Neural cell (in vitro differentiated cells): ENCODE data around the gene HMBS. TPM values are rescaled to one million over a fixed set of nuclear protein-coding genes. Genes with fewer than 3 reads are reported as not detected.

Experiments used
- H2AFZ ChIP-seq: fragments of 200-600, 300-800 bp; sonication (generic), shearing (Covaris generic); 2 replicates; pipeline ENCODE4 v1.6.0; 2014; ENCODE audit warnings: low read depth, mild to moderate bottlenecking, antibody characterized with exemption, low read length, moderate library complexity
- H3F3A ChIP-seq: fragments of 200-600 bp; shearing (Covaris generic); 2 replicates; pipeline ENCODE4 v1.6.1; 2016; ENCODE audit warnings: mild to moderate bottlenecking, moderate library complexity, mixed read lengths, antibody characterized with exemption, low read length; ENCODE audit not compliant: insufficient read depth, poor library complexity, severe bottlenecking
- H3K27ac ChIP-seq: fragments of 200-600, 300-800 bp; sonication (generic), shearing (Covaris generic); 2 replicates; pipeline ENCODE4 v1.5.1; 2014; ENCODE audit warnings: mild to moderate bottlenecking, low read length, moderate library complexity
- H3K27me3 ChIP-seq: fragments of 300-800, 200-600 bp; sonication (generic), shearing (Covaris generic); 2 replicates; pipeline ENCODE4 v1.6.0; 2014; ENCODE audit warnings: mild to moderate bottlenecking, low read depth, low read length, moderate library complexity; ENCODE audit not compliant: insufficient read depth
- H3K36me3 ChIP-seq: fragments of 300-800, 200-600 bp; sonication (generic), shearing (Covaris generic); 2 replicates; pipeline ENCODE4 v1.5.1; 2014; ENCODE audit warnings: mild to moderate bottlenecking, antibody characterized with exemption, low read length, moderate library complexity; ENCODE audit not compliant: insufficient read depth
- H3K4me2 ChIP-seq: fragments of 300-800, 200-600 bp; sonication (generic), shearing (Covaris generic); 2 replicates; pipeline ENCODE4 v1.6.0; 2014; ENCODE audit warnings: mild to moderate bottlenecking, low read length
- H3K4me3 ChIP-seq: fragments of 300-800, 200-600 bp; sonication (generic), shearing (Covaris generic); 2 replicates; pipeline ENCODE4 v1.5.1; 2014; ENCODE audit warnings: mild to moderate bottlenecking, low read length, moderate library complexity
- H3K79me2 ChIP-seq: fragments of 200-600 bp; shearing (Covaris generic); replicated peaks from 2 replicates; pipeline ENCODE4 v1.6.0; 2014; ENCODE audit warnings: mild to moderate bottlenecking, low read length, moderate library complexity; ENCODE audit not compliant: insufficient read depth
- H3K9ac ChIP-seq: fragments of 300-800, 200-600 bp; sonication (generic), shearing (Covaris generic); 2 replicates; pipeline ENCODE4 v1.6.1; 2016; ENCODE audit warnings: mild to moderate bottlenecking, low read length, mixed read lengths
- H3K9me2 ChIP-seq: fragments of 200-600 bp; shearing (Covaris generic); 2 replicates; pipeline ENCODE4 v1.6.1; 2016; ENCODE audit warnings: mild to moderate bottlenecking, low read length, mixed read lengths; ENCODE audit not compliant: insufficient read depth
- H3K9me3 ChIP-seq: fragments of 200-600, 300-800 bp; sonication (generic), shearing (Covaris generic); 2 replicates; pipeline ENCODE4 v1.6.1; 2016; ENCODE audit warnings: mild to moderate bottlenecking, mixed run types, low read length, moderate library complexity, mixed read lengths
- H4K20me1 ChIP-seq: fragments of 200-600 bp; shearing (Covaris generic); 2 replicates; pipeline ENCODE4 v1.6.1; 2016; ENCODE audit warnings: mild to moderate bottlenecking, mixed run types; ENCODE audit not compliant: insufficient read depth
- EP300 ChIP-seq: fragments of 450-650 bp; conservative IDR thresholded peaks from 2 replicates; pipeline ENCODE4 v1.6.1; 2014; ENCODE audit warnings: antibody characterized with exemption, mild to moderate bottlenecking, moderate library complexity; ENCODE audit not compliant: poor library complexity, severe bottlenecking
- EZH2 ChIP-seq: fragments of 200-600, 300-800 bp; shearing (Covaris generic), sonication (generic); IDR thresholded peaks from 2 replicates; pipeline ENCODE4 v1.6.1; 2014; ENCODE audit warnings: antibody characterized with exemption, low read length, borderline replicate concordance, mild to moderate bottlenecking; ENCODE audit not compliant: insufficient read depth, poor library complexity, severe bottlenecking
- MXI1 ChIP-seq: fragments of 450-650 bp; conservative IDR thresholded peaks from 2 replicates; pipeline ENCODE4 v1.6.1; 2014; ENCODE audit warnings: antibody characterized with exemption, mild to moderate bottlenecking; ENCODE audit not compliant: poor library complexity, severe bottlenecking
- POLR2AphosphoS5 ChIP-seq: IDR thresholded peaks from 2 replicates; pipeline ENCODE4 v1.6.1; 2012
- RAD21 ChIP-seq: fragments of 450-650 bp; conservative IDR thresholded peaks from 2 replicates; pipeline ENCODE4 v1.6.1; 2014; ENCODE audit warnings: antibody characterized with exemption, mild to moderate bottlenecking, moderate library complexity
- SMC3 ChIP-seq: fragments of 450-650 bp; conservative IDR thresholded peaks from 2 replicates; pipeline ENCODE4 v1.6.1; 2014; ENCODE audit warnings: antibody characterized with exemption, mild to moderate bottlenecking, moderate library complexity; ENCODE audit not compliant: poor library complexity
- TAF1 ChIP-seq: IDR thresholded peaks from 2 replicates; pipeline ENCODE4 v1.6.1; 2012; ENCODE audit warnings: low read depth
- polyA plus RNA-seq: library from polyadenylated mRNA; depleted of rRNA; stranded (reverse); fragments of >200 nt; gene quantifications from 2 replicates; pipeline ENCODE4 v1.2.3, GENCODE V29; 2014
- TF ChIP-seq, protein P1 (sequence below): fragments of 450-650 bp; IDR thresholded peaks from 2 replicates; pipeline ENCODE4 v1.5.1; 2014; ENCODE audit warnings: antibody characterized with exemption, mild to moderate bottlenecking, moderate library complexity; ENCODE audit not compliant: poor library complexity, severe bottlenecking
- TF ChIP-seq, protein P2 (sequence below): IDR thresholded peaks from 2 replicates; pipeline ENCODE4 v1.6.1; 2012; ENCODE audit warnings: borderline replicate concordance

HMBS gene
- polyA plus RNA-seq, 1 donor from 2014 or later = 15.9 TPM

DNA sequence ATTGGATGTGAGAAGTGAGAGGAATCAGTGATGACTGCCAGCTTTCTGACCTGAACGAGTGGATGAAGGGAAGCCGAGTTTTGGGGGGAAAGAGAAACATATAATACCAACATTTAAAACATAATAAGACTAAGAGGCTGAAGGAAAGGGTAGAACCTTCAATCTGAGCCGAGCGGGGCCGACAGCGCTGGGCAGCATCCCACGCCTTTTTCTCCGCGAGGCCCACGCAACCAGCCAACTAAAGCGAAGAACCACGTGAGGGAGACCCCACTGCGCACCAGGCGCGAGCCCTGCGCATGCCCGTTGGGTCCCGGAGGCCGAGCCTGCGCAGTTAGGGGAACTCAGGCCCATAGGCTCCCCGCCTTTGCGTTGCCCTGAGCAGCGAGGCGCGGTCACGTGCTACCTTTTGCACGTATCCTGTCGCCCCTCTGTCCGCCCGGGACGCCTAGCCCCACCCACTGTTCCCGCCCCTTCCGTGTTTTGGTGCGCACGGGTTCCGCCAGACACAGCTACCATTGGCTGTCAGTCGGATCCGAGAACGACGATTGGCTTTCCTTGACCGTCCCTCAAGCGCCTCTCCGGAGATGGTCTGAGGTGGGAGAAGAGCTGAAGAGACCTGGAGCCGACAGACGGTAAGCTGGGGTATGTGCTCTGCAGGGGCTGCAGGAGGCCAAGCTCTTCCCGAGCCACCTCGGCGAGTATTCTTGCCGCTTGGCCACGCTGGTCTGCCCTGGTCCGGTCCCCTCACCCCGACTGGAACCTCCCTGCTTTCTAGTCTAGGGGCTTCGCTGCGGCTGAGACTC lies 36.5 kb downstream of the HMBS start, which contains the start of gene HINFP:
Gene HINFP, plus strand, starts transcription at position 573 of the 803 bp plus-strand sequence. CDS start 5,365 bp downstream, outside the sequence.
- no peaks in the 10 kb centered on the region for H3F3A ChIP-seq
- no peaks in the 10 kb centered on the region for H3K9me2 ChIP-seq
- H4K20me1 ChIP-seq = no peaks in the 10 kb centered on the region
- H3K4me2 ChIP-seq = peak within 1 kb of the TSS; percentile 71
- H3K9me3 ChIP-seq = no peaks in the 10 kb centered on the region
- no peaks in the 10 kb centered on the region for H3K36me3 ChIP-seq
- H3K79me2 ChIP-seq = peaks cover 17% of the 10 kb centered on the region
- H3K9ac ChIP-seq = peak within 1 kb of the TSS; percentile 85
- H3K27me3 ChIP-seq = no peaks in the 10 kb centered on the region
- peak within 1 kb of the TSS; percentile 80 for H3K27ac ChIP-seq
- TF ChIP-seq SMC3 = peak; percentile 11
- TF ChIP-seq POLR2AphosphoS5 = peak; percentile 89
- TF ChIP-seq EP300 = no peak
- TF ChIP-seq TAF1 = peak; percentile 52
- TF ChIP-seq, protein P1, sequence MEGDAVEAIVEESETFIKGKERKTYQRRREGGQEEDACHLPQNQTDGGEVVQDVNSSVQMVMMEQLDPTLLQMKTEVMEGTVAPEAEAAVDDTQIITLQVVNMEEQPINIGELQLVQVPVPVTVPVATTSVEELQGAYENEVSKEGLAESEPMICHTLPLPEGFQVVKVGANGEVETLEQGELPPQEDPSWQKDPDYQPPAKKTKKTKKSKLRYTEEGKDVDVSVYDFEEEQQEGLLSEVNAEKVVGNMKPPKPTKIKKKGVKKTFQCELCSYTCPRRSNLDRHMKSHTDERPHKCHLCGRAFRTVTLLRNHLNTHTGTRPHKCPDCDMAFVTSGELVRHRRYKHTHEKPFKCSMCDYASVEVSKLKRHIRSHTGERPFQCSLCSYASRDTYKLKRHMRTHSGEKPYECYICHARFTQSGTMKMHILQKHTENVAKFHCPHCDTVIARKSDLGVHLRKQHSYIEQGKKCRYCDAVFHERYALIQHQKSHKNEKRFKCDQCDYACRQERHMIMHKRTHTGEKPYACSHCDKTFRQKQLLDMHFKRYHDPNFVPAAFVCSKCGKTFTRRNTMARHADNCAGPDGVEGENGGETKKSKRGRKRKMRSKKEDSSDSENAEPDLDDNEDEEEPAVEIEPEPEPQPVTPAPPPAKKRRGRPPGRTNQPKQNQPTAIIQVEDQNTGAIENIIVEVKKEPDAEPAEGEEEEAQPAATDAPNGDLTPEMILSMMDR = peak; percentile 35
- TF ChIP-seq EZH2 = no peak
- TF ChIP-seq MXI1 = peak; percentile 91
- peak; percentile 48 for TF ChIP-seq RAD21
- H2AFZ ChIP-seq = peak within 1 kb of the TSS; percentile 88
- H3K4me3 ChIP-seq = peak within 1 kb of the TSS; percentile 91

DNA sequence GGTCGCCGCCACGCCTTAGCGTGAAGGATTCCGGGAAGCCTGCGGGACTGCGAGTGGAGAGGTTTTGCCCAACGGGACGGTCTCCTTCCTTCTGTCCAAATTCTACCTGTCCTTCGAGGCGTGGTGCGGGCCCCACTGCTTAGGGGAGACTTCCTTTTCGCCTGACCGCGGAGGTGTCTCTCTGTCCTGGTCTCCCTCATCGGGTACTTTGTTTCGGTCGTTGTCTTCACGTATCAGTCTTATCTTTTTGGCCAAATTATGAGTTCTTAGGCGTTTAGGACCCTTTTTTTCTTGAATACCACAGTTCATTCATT lies 37.1 kb downstream of the HMBS start:
- H3K9me2 ChIP-seq = no peaks in the 10 kb centered on the region
- no peaks in the 10 kb centered on the region for H3K9me3 ChIP-seq
- H3K9ac ChIP-seq = peak overlapping the region; percentile 85
- peak overlapping the region; percentile 80 for H3K27ac ChIP-seq
- H3K4me3 ChIP-seq = peak overlapping the region; percentile 91
- no peak for TF ChIP-seq EP300
- TF ChIP-seq SMC3 = peak; percentile 49
- TF ChIP-seq, protein P1 = no peak
- TF ChIP-seq EZH2 = no peak
- no peak for TF ChIP-seq MXI1
- H3F3A ChIP-seq = no peaks in the 10 kb centered on the region
- no peaks in the 10 kb centered on the region for H4K20me1 ChIP-seq
- peak overlapping the region; percentile 88 for H2AFZ ChIP-seq
- no peaks in the 10 kb centered on the region for H3K27me3 ChIP-seq
- H3K79me2 ChIP-seq = peaks cover 17% of the 10 kb centered on the region
- no peaks in the 10 kb centered on the region for H3K36me3 ChIP-seq
- peak overlapping the region; percentile 68 for H3K4me2 ChIP-seq

DNA sequence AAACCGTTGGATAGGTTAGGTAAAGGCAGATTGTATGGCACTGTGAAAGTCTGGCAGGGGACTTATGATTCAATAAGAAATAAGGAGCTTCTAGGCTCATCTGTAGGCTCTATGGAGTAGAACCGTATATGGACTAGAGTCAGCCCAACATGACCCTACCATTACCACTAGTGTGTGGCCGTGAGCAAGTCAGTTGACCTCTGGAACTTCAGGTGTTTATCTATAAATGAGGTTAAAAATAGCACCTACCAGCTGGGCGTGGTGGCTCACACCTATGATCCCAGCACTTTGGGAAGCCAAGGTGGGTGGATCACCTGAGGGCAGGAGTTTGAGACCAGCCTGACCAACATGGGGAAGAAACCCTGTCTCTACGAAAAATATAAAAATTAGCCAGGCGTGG lies 41.1 kb downstream of the HMBS start:
- Histone ChIP-seq H3F3A (no peaks in the 10 kb centered on the region), H4K20me1 (no peaks in the 10 kb centered on the region), H3K9me3 (no peaks in the 10 kb centered on the region), H3K79me2 (peaks cover 17% of the 10 kb centered on the region), H3K27me3 (no peaks in the 10 kb centered on the region), H3K4me3 (no peak overlapping the region), H3K27ac (no peak overlapping the region), H3K9ac (no peak overlapping the region), H2AFZ (no peak overlapping the region), H3K36me3 (no peaks in the 10 kb centered on the region), H3K9me2 (no peaks in the 10 kb centered on the region), H3K4me2 (no peak overlapping the region)
- TF ChIP-seq MXI1 (no peak), SMC3 (no peak), TAF1 (no peak), EP300 (no peak), EZH2 (no peak), POLR2AphosphoS5 (no peak)
- TF ChIP-seq, protein P2, sequence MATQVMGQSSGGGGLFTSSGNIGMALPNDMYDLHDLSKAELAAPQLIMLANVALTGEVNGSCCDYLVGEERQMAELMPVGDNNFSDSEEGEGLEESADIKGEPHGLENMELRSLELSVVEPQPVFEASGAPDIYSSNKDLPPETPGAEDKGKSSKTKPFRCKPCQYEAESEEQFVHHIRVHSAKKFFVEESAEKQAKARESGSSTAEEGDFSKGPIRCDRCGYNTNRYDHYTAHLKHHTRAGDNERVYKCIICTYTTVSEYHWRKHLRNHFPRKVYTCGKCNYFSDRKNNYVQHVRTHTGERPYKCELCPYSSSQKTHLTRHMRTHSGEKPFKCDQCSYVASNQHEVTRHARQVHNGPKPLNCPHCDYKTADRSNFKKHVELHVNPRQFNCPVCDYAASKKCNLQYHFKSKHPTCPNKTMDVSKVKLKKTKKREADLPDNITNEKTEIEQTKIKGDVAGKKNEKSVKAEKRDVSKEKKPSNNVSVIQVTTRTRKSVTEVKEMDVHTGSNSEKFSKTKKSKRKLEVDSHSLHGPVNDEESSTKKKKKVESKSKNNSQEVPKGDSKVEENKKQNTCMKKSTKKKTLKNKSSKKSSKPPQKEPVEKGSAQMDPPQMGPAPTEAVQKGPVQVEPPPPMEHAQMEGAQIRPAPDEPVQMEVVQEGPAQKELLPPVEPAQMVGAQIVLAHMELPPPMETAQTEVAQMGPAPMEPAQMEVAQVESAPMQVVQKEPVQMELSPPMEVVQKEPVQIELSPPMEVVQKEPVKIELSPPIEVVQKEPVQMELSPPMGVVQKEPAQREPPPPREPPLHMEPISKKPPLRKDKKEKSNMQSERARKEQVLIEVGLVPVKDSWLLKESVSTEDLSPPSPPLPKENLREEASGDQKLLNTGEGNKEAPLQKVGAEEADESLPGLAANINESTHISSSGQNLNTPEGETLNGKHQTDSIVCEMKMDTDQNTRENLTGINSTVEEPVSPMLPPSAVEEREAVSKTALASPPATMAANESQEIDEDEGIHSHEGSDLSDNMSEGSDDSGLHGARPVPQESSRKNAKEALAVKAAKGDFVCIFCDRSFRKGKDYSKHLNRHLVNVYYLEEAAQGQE = no peak
- TF ChIP-seq, protein P1 = no peak
